H9 (cell line): ENCODE measurements around the gene TRIM67. TPM values are rescaled to one million over a fixed set of nuclear protein-coding genes. Genes with fewer than 3 reads are reported as not detected.

ENCODE experiments used
- DNase-seq: peaks from one replicate; pipeline ENCODE4 v3.0.0-alpha.2; 2017
- H2AFZ ChIP-seq: one replicate; pipeline ENCODE4 v1.6.1; 2013; ENCODE audit warnings: mild to moderate bottlenecking, low read length, control low read depth, moderate library complexity
- H2AK5ac ChIP-seq: 2 replicates; pipeline ENCODE4 v1.6.1; 2013; ENCODE audit warnings: low read length, control low read depth, mixed read lengths; ENCODE audit not compliant: insufficient read length
- H2BK120ac ChIP-seq: one replicate; pipeline ENCODE4 v1.6.1; 2013; ENCODE audit warnings: low read depth, mild to moderate bottlenecking, low read length, control low read depth, inconsistent platforms; ENCODE audit not compliant: poor library complexity, severe bottlenecking
- H2BK12ac ChIP-seq: 2 replicates; pipeline ENCODE4 v1.6.1; 2013; ENCODE audit warnings: low read length, control low read depth, mixed read lengths, low read depth; ENCODE audit not compliant: insufficient read length
- H2BK15ac ChIP-seq: 2 replicates; pipeline ENCODE4 v1.6.1; 2013; ENCODE audit warnings: low read depth, low read length, control low read depth
- H2BK20ac ChIP-seq: one replicate; pipeline ENCODE4 v1.6.1; 2013; ENCODE audit warnings: low read depth, mild to moderate bottlenecking, low read length, control low read depth, inconsistent platforms; ENCODE audit not compliant: poor library complexity, severe bottlenecking
- H2BK5ac ChIP-seq: 2 replicates; pipeline ENCODE4 v1.6.1; 2013; ENCODE audit warnings: low read length, control low read depth, mixed read lengths; ENCODE audit not compliant: insufficient read length
- H3K14ac ChIP-seq: 2 replicates; pipeline ENCODE4 v1.6.1; 2013; ENCODE audit warnings: low read length, control low read depth; ENCODE audit not compliant: insufficient read depth
- H3K18ac ChIP-seq: 2 replicates; pipeline ENCODE4 v1.6.1; 2013; ENCODE audit warnings: low read depth, mild to moderate bottlenecking, mixed read lengths, low read length, control low read depth; ENCODE audit not compliant: insufficient read length
- H3K23ac ChIP-seq: 2 replicates; pipeline ENCODE4 v1.6.1; 2013; ENCODE audit warnings: low read length, control low read depth, mixed read lengths, low read depth; ENCODE audit not compliant: insufficient read length
- H3K23me2 ChIP-seq: 2 replicates; pipeline ENCODE4 v1.6.1; 2013; ENCODE audit warnings: low read depth, mild to moderate bottlenecking, mixed read lengths, low read length, control low read depth; ENCODE audit not compliant: insufficient read length, poor library complexity, severe bottlenecking
- H3K27ac ChIP-seq: 2 replicates; pipeline ENCODE4 v1.5.1; 2013; ENCODE audit warnings: low read length, control low read depth, mixed read lengths, low read depth; ENCODE audit not compliant: insufficient read length
- H3K27me3 ChIP-seq: 2 replicates; pipeline ENCODE4 v1.6.1; 2013; ENCODE audit warnings: low read length, control low read depth, inconsistent platforms; ENCODE audit not compliant: insufficient read depth
- H3K4ac ChIP-seq: 2 replicates; pipeline ENCODE4 v1.6.1; 2013; ENCODE audit warnings: low read depth, mild to moderate bottlenecking, control low read depth, inconsistent platforms, low read length, moderate library complexity
- H3K4me1 ChIP-seq: 2 replicates; pipeline ENCODE4 v1.6.1; 2013; ENCODE audit warnings: low read length, control low read depth, inconsistent platforms; ENCODE audit not compliant: insufficient read depth
- H3K4me2 ChIP-seq: 2 replicates; pipeline ENCODE4 v1.6.1; 2013; ENCODE audit warnings: low read length, control low read depth, mixed read lengths; ENCODE audit not compliant: insufficient read length, insufficient read depth
- H3K56ac ChIP-seq: 2 replicates; pipeline ENCODE4 v1.6.1; 2013; ENCODE audit warnings: low read depth, mild to moderate bottlenecking, mixed read lengths, low read length, control low read depth; ENCODE audit not compliant: insufficient read length
- H3K79me1 ChIP-seq: 2 replicates; pipeline ENCODE4 v1.6.1; 2013; ENCODE audit warnings: low read depth, mild to moderate bottlenecking, moderate library complexity, low read length, control low read depth, inconsistent platforms; ENCODE audit not compliant: insufficient read depth, poor library complexity, severe bottlenecking
- H3K79me2 ChIP-seq: 2 replicates; pipeline ENCODE4 v1.6.1; 2013; ENCODE audit warnings: low read length, control low read depth, inconsistent platforms; ENCODE audit not compliant: insufficient read depth
- H3K9ac ChIP-seq: 2 replicates; pipeline ENCODE4 v1.6.1; 2013; ENCODE audit warnings: low read length, control low read depth, mixed read lengths; ENCODE audit not compliant: insufficient read length; ENCODE audit errors: extremely low read depth
- H3K9me3 ChIP-seq: one replicate; pipeline ENCODE4 v1.6.1; 2013; ENCODE audit warnings: low read depth, low read length, inconsistent platforms; ENCODE audit not compliant: control insufficient read depth
- H3T11ph ChIP-seq: one replicate; pipeline ENCODE4 v1.6.1; 2013; ENCODE audit warnings: mild to moderate bottlenecking, low read length, control low read depth, inconsistent platforms
- H4K20me1 ChIP-seq: one replicate; pipeline ENCODE4 v1.6.1; 2013; ENCODE audit not compliant: control insufficient read depth, insufficient read length, insufficient read depth
- H4K5ac ChIP-seq: 2 replicates; pipeline ENCODE4 v1.6.1; 2013; ENCODE audit warnings: low read depth, mild to moderate bottlenecking, mixed read lengths, low read length, control low read depth; ENCODE audit not compliant: insufficient read length
- H4K8ac ChIP-seq: replicated peaks from 2 replicates; pipeline ENCODE4 v1.6.1; 2013; ENCODE audit warnings: low read length, control low read depth, mixed read lengths, low read depth; ENCODE audit not compliant: insufficient read length
- H4K91ac ChIP-seq: 2 replicates; pipeline ENCODE4 v1.6.1; 2013; ENCODE audit warnings: low read depth, mild to moderate bottlenecking, moderate library complexity, mixed read lengths, low read length, control low read depth; ENCODE audit not compliant: insufficient read length
- H3K27ac Mint-ChIP-seq, 3 experiments: 2 replicates in 2 of 3; 3 replicates in 1 of 3; pipeline ENCODE4 v1.8.0; 2020 to 2021; ENCODE audit warnings: mixed read lengths in 3 of 3, mild to moderate bottlenecking in 1 of 3, moderate library complexity in 1 of 3
- H3K27me3 Mint-ChIP-seq: 2 replicates; pipeline ENCODE4 v1.8.0; 2021; ENCODE audit warnings: low read depth, mild to moderate bottlenecking, moderate library complexity, mixed read lengths
- H3K36me3 Mint-ChIP-seq, 3 experiments: 2 replicates in 2 of 3; 3 replicates in 1 of 3; pipeline ENCODE4 v1.8.0; 2020 to 2021; ENCODE audit warnings: low read depth in 3 of 3, mixed read lengths in 3 of 3; ENCODE audit not compliant: insufficient read depth in 1 of 3
- H3K4me1 Mint-ChIP-seq, 2 experiments: 2 replicates each; pipeline ENCODE4 v1.8.0; 2020; ENCODE audit warnings: mixed read lengths in 2 of 2
- H3K4me3 Mint-ChIP-seq, 2 experiments: 2 replicates in 1 of 2; 3 replicates in 1 of 2; pipeline ENCODE4 v1.8.0; 2020 to 2021; ENCODE audit warnings: mild to moderate bottlenecking in 2 of 2, mixed read lengths in 2 of 2, moderate library complexity in 1 of 2
- H3K9me3 Mint-ChIP-seq, 2 experiments: 2 replicates in 1 of 2; 3 replicates in 1 of 2; pipeline ENCODE4 v1.8.0; 2020; ENCODE audit warnings: mild to moderate bottlenecking in 2 of 2, mixed read lengths in 2 of 2, moderate library complexity in 1 of 2
- CTCF ChIP-seq: fragments of 200-600 bp; sonication (generic); conservative IDR thresholded peaks from 3 replicates; pipeline ENCODE4 v1.8.0; 2021; ENCODE audit warnings: antibody characterized with exemption, mild to moderate bottlenecking
- WGBS: extraction: QIAGEN DNeasy Blood & Tissue Kit; methylation state at CpG from one replicate; pipeline ENCODE4 v1.1.7; 2013; ENCODE audit warnings: missing lambda C conversion rate, low lambda C conversion rate, mixed read lengths; ENCODE audit not compliant: insufficient read length; ENCODE audit errors: extremely low coverage; 5-methylcytosine and 5-hydroxymethylcytosine counted together
- total RNA-seq: library from RNA; stranded (reverse); gene quantifications from 2 replicates; pipeline ENCODE4 v1.2.1, GENCODE V29; 2021

TRIM67 gene
- total RNA-seq, 1 experiment from 2014 or later = not detected

GRCh38 chr1:231196307-231196706 is 34.4 kb downstream of the TRIM67 start:
- no peak overlapping the region for H2BK5ac ChIP-seq
- H4K91ac ChIP-seq = no peak overlapping the region
- H3K4me2 ChIP-seq = no peak overlapping the region
- H4K20me1 ChIP-seq = no peaks in the 10 kb centered on the region
- H3K14ac ChIP-seq = no peak overlapping the region
- H4K8ac ChIP-seq = no peak overlapping the region
- no peaks in the 10 kb centered on the region for H3K36me3 Mint-ChIP-seq
- H2AK5ac ChIP-seq = no peak overlapping the region
- H2BK12ac ChIP-seq = no peak overlapping the region
- H3K56ac ChIP-seq = no peak overlapping the region
- H2BK120ac ChIP-seq = no peak overlapping the region
- no peaks in the 10 kb centered on the region for H3K4me1 ChIP-seq
- no peak overlapping the region for H3K23ac ChIP-seq
- no peak for DNase-seq
- no CpG with 5 or more reads among the region's 3 CpGs for WGBS
- no peak for TF ChIP-seq CTCF
- no peaks in the 10 kb centered on the region for H3K23me2 ChIP-seq
- H3K4ac ChIP-seq = no peak overlapping the region
- H2BK20ac ChIP-seq = no peak overlapping the region
- no peak overlapping the region for H3K9ac ChIP-seq
- H3K18ac ChIP-seq = no peak overlapping the region
- no peaks in the 10 kb centered on the region for H3K79me2 ChIP-seq
- no peaks in the 10 kb centered on the region for H3K9me3 ChIP-seq
- H3K79me1 ChIP-seq = no peaks in the 10 kb centered on the region
- no peak overlapping the region for H3K27ac Mint-ChIP-seq
- H4K5ac ChIP-seq = no peak overlapping the region
- H3K27ac ChIP-seq = no peak overlapping the region
- peaks cover 100% of the 10 kb centered on the region for H3K27me3 Mint-ChIP-seq
- no peaks in the 10 kb centered on the region for H3K9me3 Mint-ChIP-seq
- H3K27me3 ChIP-seq = peaks cover 2% of the 10 kb centered on the region; the same call in 1 of the 2 replicates
- no peak overlapping the region for H3K4me3 Mint-ChIP-seq
- no peak overlapping the region for H2BK15ac ChIP-seq
- H3K4me1 Mint-ChIP-seq = peaks cover 5 to 8% of the 10 kb centered on the region in 2 experiments
- no peak overlapping the region for H2AFZ ChIP-seq
- no peak overlapping the region for H3T11ph ChIP-seq
